ENCODE results near the gene AGXT.

Gene AGXT

DNA sequence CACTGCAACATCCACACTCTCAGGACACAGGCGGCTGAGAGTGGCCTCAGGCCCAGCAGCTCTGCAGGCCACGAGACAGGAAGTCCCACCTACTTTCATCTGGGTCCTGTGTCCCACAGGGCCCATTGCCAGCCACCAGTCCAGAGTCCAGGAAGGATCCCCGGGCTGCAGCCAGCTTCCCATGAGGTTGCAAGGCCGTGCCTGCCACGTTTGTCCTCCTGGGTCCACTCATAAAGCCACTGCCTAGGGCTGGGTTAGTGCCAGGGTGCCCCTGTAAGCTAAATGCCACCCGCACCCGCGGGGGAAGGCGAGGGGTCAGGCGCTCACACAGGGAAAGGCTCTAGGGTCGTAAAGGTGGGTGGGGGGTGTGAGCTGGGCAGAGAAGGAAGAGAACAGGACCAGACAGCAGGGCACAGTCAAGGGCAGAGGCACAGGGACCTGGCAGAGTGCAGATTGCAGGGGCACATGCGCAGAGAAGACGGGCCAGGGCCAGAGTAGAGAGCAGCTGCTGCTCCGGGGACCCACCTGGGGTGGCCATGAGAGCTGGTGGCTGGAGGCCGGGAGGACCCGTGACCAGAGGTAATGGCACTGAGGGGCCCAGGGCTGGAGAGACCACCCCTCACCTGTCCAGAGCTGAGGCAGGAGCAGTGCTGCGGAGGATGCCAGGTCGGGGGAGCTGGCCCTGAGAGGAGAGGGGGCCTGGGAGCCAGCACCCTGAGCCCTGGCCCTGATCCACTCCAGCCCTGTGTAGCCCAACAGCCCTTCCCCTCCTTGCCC lies 8.0 kb downstream of the AGXT start:
- Histone ChIP-seq H3K27me3 (ENCODE audit: control insufficient read depth in 5 of 5, insufficient read depth in 4 of 5, low read length in 5 of 5) (no peaks in the 10 kb centered on the region), H3K27ac (ENCODE audit: low read depth, low read length) (no peak overlapping the region), H3K4me3 (ENCODE audit: low read depth in 1 of 5, low read length in 5 of 5) (no peak overlapping the region), H3K36me3 (ENCODE audit: control insufficient read depth in 5 of 5, insufficient read depth in 5 of 5, low read length in 5 of 5) (no peaks in the 10 kb centered on the region), H3K9me3 (ENCODE audit: control insufficient read depth in 5 of 5, low read length in 5 of 5) (no peaks in the 10 kb centered on the region), H3K4me1 (ENCODE audit: control insufficient read depth in 5 of 5, insufficient read depth in 5 of 5, low read length in 5 of 5) (peaks cover 4 to 50% (median 36%) of the 10 kb centered on the region in 5 donors), H3K9ac (ENCODE audit: low read length in 5 of 5) (peak overlapping the region in 1 of 5 donors; percentile 20)

DNA sequence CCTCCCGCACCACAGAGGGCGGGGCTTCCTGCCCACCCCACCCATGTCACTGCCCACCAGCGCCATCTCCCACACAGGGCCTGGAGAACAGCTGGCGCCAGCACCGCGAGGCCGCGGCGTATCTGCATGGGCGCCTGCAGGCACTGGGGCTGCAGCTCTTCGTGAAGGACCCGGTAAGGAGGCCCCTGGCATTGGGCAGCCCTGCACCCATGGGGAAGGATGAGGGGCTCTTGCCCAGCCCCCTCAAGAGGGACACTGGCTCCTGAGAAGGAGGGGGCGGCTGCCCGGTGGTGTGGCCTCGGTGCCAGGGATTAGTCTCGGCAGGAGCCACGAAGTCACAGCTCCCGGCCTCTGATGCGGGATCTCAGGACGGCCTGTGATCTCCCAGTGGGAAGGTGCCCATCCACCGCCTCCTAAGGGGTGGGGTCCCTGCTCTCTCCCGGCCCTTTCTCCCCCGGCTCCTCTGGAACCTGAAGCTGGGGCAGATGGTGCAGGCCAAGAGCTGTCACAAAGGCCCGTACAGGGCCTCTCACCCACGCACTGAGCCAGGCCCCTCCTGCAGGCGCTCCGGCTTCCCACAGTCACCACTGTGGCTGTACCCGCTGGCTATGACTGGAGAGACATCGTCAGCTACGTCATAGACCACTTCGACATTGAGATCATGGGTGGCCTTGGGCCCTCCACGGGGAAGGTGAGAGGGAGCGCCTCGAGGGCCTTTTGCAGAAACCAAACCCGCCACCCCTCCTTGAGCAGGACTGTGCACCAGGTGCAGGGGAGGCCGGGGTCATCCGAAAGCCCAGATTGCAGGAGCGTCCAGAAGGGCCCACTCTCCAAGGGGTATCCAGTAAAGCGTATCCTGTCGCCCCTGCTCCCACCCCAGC lies 9.1 kb downstream of the AGXT start:
- Histone ChIP-seq H3K9ac (ENCODE audit: low read length in 5 of 5) (no peak overlapping the region), H3K4me1 (ENCODE audit: control insufficient read depth in 5 of 5, insufficient read depth in 5 of 5, low read length in 5 of 5) (peaks cover 2 to 39% (median 31%) of the 10 kb centered on the region in 5 donors), H3K4me3 (ENCODE audit: low read depth in 1 of 5, low read length in 5 of 5) (no peak overlapping the region), H3K27ac (ENCODE audit: low read depth, low read length) (no peak overlapping the region), H3K9me3 (ENCODE audit: control insufficient read depth in 5 of 5, low read length in 5 of 5) (no peaks in the 10 kb centered on the region), H3K27me3 (ENCODE audit: control insufficient read depth in 5 of 5, insufficient read depth in 4 of 5, low read length in 5 of 5) (no peaks in the 10 kb centered on the region), H3K36me3 (ENCODE audit: control insufficient read depth in 5 of 5, insufficient read depth in 5 of 5, low read length in 5 of 5) (no peaks in the 10 kb centered on the region)

DNA sequence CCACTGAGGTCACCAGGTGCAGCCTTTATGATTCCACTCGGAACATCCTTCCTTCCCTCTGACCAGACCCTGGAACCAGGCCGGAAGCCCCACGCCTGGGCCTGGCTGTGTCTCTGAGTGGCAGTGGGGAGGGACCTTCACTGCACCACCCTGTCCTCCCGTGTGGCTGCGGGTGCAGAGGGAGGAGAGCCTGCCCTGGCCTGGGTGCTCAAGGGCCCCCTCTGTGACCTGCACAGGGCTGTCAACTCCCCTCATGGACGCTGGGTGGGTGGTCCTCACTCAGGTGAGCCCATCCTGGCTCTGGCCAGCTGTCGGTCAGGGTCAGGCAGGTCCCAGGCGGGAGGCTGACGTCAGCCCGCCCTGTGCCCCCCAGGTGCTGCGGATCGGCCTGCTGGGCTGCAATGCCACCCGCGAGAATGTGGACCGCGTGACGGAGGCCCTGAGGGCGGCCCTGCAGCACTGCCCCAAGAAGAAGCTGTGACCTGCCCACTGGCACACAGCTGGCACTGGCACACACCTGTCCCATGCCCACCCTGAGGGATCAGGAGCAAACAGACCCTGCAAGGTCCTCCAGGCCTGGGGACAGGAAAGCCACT lies 9.8 kb downstream of the AGXT start:
- H3K4me1 ChIP-seq (ENCODE audit: control insufficient read depth in 5 of 5, insufficient read depth in 5 of 5, low read length in 5 of 5) = peaks cover 2 to 32% (median 25%) of the 10 kb centered on the region in 5 donors

DNA sequence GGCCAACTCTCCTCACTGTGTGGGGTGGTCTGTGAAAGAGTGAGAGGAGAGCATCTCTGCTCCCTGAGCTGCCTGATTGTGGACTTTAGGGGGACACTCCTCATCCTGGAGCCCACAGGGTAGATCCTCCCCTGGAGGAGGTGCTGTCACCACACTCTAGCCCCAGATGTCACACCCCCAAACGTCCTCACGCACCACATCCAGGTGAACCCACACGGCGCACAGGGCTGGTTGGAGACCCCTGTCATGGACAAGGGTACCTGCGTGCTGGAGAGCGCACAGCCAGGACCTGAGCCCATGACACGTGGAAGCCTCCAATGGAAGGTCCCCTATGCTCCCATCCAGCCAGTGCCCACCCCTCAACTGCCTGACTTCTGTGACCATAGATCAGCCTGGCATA lies 10.5 kb downstream of the AGXT start:
- Histone ChIP-seq H3K36me3 (ENCODE audit: control insufficient read depth in 5 of 5, insufficient read depth in 5 of 5, low read length in 5 of 5) (no peaks in the 10 kb centered on the region), H3K4me1 (ENCODE audit: control insufficient read depth in 5 of 5, insufficient read depth in 5 of 5, low read length in 5 of 5) (peaks cover 2 to 25% (median 19%) of the 10 kb centered on the region in 5 donors), H3K9ac (ENCODE audit: low read length in 5 of 5) (no peak overlapping the region), H3K4me3 (ENCODE audit: low read depth in 1 of 5, low read length in 5 of 5) (no peak overlapping the region), H3K27me3 (ENCODE audit: control insufficient read depth in 5 of 5, insufficient read depth in 4 of 5, low read length in 5 of 5) (no peaks in the 10 kb centered on the region), H3K27ac (ENCODE audit: low read depth, low read length) (no peak overlapping the region), H3K9me3 (ENCODE audit: control insufficient read depth in 5 of 5, low read length in 5 of 5) (no peaks in the 10 kb centered on the region)

More for the DNA sequence above, 9.8 kb downstream of the AGXT start:
- no peaks in the 10 kb centered on the region for H3K27me3 ChIP-seq (ENCODE audit: control insufficient read depth in 5 of 5, insufficient read depth in 4 of 5, low read length in 5 of 5)
- no peak overlapping the region for H3K4me3 ChIP-seq (ENCODE audit: low read depth in 1 of 5, low read length in 5 of 5)
- H3K36me3 ChIP-seq (ENCODE audit: control insufficient read depth in 5 of 5, insufficient read depth in 5 of 5, low read length in 5 of 5) = no peaks in the 10 kb centered on the region
- H3K9me3 ChIP-seq (ENCODE audit: control insufficient read depth in 5 of 5, low read length in 5 of 5) = no peaks in the 10 kb centered on the region
- H3K9ac ChIP-seq (ENCODE audit: low read length in 5 of 5) = no peak overlapping the region
- H3K27ac ChIP-seq (ENCODE audit: low read depth, low read length) = no peak overlapping the region

DNA sequence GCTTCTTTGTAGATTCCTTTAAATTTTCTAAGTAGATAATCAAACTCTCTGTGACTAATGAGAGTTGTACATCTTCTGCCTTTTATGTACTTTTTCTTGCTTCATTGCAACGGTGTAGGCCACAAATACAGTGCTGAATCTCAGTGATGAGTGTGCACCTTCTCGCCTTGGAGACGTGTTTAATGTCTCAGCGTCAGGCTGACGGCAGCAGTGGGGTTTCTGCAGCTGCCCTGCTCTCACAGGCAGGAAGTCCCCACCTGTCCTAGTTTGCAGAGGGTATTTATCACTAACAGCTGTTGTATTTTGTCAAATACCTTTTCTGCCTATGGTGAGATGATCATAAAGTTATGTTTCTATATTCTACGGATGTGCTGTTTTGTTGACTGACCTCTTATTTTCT lies 13.3 kb downstream of the AGXT start:
- H3K27me3 ChIP-seq (ENCODE audit: control insufficient read depth in 5 of 5, insufficient read depth in 4 of 5, low read length in 5 of 5) = no peaks in the 10 kb centered on the region

DNA sequence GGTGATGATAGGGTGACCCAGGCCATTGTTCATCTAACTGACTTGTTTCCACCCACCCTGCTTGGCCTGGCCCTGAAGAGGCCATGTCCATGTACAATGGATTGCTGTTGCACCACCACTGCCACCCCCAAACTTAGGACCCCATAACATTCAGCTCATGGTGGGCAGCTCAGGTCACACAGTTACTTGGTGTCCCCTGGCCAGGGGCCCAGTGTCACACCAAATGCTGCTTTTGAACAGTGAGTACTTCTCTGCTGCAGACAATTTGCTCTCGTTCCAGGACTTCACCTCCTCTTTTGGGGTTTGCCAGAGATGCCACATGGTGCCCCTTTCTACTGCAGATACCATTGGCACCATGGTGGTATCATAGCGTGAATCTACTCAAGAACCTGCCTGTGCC lies 15.6 kb downstream of the AGXT start:
- no peaks in the 10 kb centered on the region for H3K27me3 ChIP-seq (ENCODE audit: control insufficient read depth in 5 of 5, insufficient read depth in 4 of 5, low read length in 5 of 5)
- H3K4me1 ChIP-seq (ENCODE audit: control insufficient read depth in 5 of 5, insufficient read depth in 5 of 5, low read length in 5 of 5) = no peaks in the 10 kb centered on the region
- no peak overlapping the region for H3K27ac ChIP-seq (ENCODE audit: low read depth, low read length)
- no peak overlapping the region for H3K9ac ChIP-seq (ENCODE audit: low read length in 5 of 5)
- H3K9me3 ChIP-seq (ENCODE audit: control insufficient read depth in 5 of 5, low read length in 5 of 5) = no peaks in the 10 kb centered on the region
- H3K36me3 ChIP-seq (ENCODE audit: control insufficient read depth in 5 of 5, insufficient read depth in 5 of 5, low read length in 5 of 5) = no peaks in the 10 kb centered on the region
- H3K4me3 ChIP-seq (ENCODE audit: low read depth in 1 of 5, low read length in 5 of 5) = no peak overlapping the region

More for the DNA sequence above, 13.3 kb downstream of the AGXT start:
- no peaks in the 10 kb centered on the region for H3K36me3 ChIP-seq (ENCODE audit: control insufficient read depth in 5 of 5, insufficient read depth in 5 of 5, low read length in 5 of 5)
- no peaks in the 10 kb centered on the region for H3K9me3 ChIP-seq (ENCODE audit: control insufficient read depth in 5 of 5, low read length in 5 of 5)
- H3K9ac ChIP-seq (ENCODE audit: low read length in 5 of 5) = no peak overlapping the region
- H3K27ac ChIP-seq (ENCODE audit: low read depth, low read length) = no peak overlapping the region
- no peak overlapping the region for H3K4me3 ChIP-seq (ENCODE audit: low read depth in 1 of 5, low read length in 5 of 5)
- peaks cover 0 to 4% (median 3%) of the 10 kb centered on the region in 5 donors for H3K4me1 ChIP-seq (ENCODE audit: control insufficient read depth in 5 of 5, insufficient read depth in 5 of 5, low read length in 5 of 5)

DNA sequence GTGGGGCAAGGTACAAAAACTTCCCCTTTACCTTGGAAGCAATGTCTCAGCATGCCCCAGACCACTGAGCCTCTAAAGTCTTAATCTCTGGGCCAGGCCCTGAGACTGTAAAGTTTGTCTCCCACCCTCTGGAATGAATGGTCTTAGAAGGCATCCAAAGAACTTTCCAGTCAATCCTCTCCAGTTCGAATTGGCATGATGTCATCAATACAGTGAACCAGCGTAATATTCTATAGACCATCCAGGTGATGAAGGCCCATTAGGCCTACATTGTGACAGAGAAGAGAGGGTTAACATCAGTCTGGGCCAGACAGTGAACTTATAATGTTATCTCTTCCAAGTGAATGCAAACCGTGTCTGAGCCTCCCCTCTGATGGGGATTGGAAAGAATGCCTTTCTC lies 16.1 kb downstream of the AGXT start:
- Histone ChIP-seq H3K27me3 (ENCODE audit: control insufficient read depth in 5 of 5, insufficient read depth in 4 of 5, low read length in 5 of 5) (no peaks in the 10 kb centered on the region), H3K4me1 (ENCODE audit: control insufficient read depth in 5 of 5, insufficient read depth in 5 of 5, low read length in 5 of 5) (no peaks in the 10 kb centered on the region), H3K27ac (ENCODE audit: low read depth, low read length) (no peak overlapping the region), H3K36me3 (ENCODE audit: control insufficient read depth in 5 of 5, insufficient read depth in 5 of 5, low read length in 5 of 5) (no peaks in the 10 kb centered on the region), H3K9me3 (ENCODE audit: control insufficient read depth in 5 of 5, low read length in 5 of 5) (no peaks in the 10 kb centered on the region), H3K9ac (ENCODE audit: low read length in 5 of 5) (no peak overlapping the region), H3K4me3 (ENCODE audit: low read depth in 1 of 5, low read length in 5 of 5) (no peak overlapping the region)

DNA sequence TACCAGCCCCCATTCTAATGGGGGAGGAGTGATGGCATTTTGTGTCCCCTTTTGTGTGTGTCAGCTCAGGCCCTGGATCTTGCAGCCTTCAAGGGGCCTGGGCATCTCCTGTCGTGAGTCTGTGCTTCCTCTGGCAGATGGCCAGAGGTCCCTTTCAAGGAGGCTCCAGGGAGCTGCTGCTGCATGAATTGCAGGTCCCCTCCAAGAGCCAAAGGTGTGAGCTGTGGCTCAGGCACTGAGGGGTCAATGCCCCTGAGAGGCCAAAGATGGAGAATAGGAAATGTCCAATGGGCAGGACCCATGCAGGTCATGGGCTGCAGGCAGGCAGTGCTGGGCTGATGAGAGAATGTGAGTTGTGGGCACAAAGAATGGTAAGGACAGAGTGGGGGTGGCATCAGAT lies 16.9 kb downstream of the AGXT start:
- Histone ChIP-seq H3K4me1 (ENCODE audit: control insufficient read depth in 5 of 5, insufficient read depth in 5 of 5, low read length in 5 of 5) (no peaks in the 10 kb centered on the region), H3K9me3 (ENCODE audit: control insufficient read depth in 5 of 5, low read length in 5 of 5) (no peaks in the 10 kb centered on the region), H3K27ac (ENCODE audit: low read depth, low read length) (no peak overlapping the region), H3K4me3 (ENCODE audit: low read depth in 1 of 5, low read length in 5 of 5) (no peak overlapping the region), H3K27me3 (ENCODE audit: control insufficient read depth in 5 of 5, insufficient read depth in 4 of 5, low read length in 5 of 5) (no peaks in the 10 kb centered on the region), H3K9ac (ENCODE audit: low read length in 5 of 5) (no peak overlapping the region), H3K36me3 (ENCODE audit: control insufficient read depth in 5 of 5, insufficient read depth in 5 of 5, low read length in 5 of 5) (no peaks in the 10 kb centered on the region)

DNA sequence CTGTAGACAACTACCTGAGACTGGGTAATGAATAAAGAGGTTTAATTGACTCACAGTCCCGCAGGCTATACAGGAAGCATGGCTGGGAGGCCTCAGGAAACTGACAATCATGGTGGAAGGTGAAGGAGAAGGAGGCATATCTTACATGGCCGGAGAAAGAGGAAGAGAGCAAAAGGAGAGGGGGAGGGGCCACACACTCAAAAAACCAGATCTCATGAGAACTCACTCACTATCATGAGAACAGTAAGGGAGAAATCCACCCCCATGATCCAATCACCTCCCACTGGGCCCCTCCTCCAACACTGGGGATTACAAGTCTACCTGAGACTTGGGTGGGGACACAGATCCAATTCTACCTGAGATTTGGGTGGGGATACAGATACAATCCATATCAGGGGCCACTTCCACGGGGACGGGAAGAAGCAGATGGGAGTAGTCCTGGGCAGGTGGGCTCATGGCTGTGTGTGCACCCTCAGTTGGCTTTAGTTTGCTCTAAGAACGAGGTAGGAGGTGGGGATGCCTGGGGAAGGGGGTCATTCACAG lies 17.5 kb downstream of the AGXT start:
- Histone ChIP-seq H3K9me3 (ENCODE audit: control insufficient read depth in 5 of 5, low read length in 5 of 5) (no peaks in the 10 kb centered on the region), H3K9ac (ENCODE audit: low read length in 5 of 5) (no peak overlapping the region), H3K4me1 (ENCODE audit: control insufficient read depth in 5 of 5, insufficient read depth in 5 of 5, low read length in 5 of 5) (no peaks in the 10 kb centered on the region), H3K4me3 (ENCODE audit: low read depth in 1 of 5, low read length in 5 of 5) (no peak overlapping the region), H3K27me3 (ENCODE audit: control insufficient read depth in 5 of 5, insufficient read depth in 4 of 5, low read length in 5 of 5) (no peaks in the 10 kb centered on the region), H3K36me3 (ENCODE audit: control insufficient read depth in 5 of 5, insufficient read depth in 5 of 5, low read length in 5 of 5) (no peaks in the 10 kb centered on the region), H3K27ac (ENCODE audit: low read depth, low read length) (no peak overlapping the region)
